Measurements from ENCODE around the gene CNTNAP3. TPM values are rescaled to one million over a fixed set of nuclear protein-coding genes. Genes with fewer than 3 reads are reported as not detected.
"Not testable (repeated sequence)": the region's sequence is repeated elsewhere in the genome, so short reads cannot be mapped to it uniquely, and the experiment has no call there.

The CNTNAP3 gene
- total RNA-seq, 1 donor, result 0.10 TPM

DNA sequence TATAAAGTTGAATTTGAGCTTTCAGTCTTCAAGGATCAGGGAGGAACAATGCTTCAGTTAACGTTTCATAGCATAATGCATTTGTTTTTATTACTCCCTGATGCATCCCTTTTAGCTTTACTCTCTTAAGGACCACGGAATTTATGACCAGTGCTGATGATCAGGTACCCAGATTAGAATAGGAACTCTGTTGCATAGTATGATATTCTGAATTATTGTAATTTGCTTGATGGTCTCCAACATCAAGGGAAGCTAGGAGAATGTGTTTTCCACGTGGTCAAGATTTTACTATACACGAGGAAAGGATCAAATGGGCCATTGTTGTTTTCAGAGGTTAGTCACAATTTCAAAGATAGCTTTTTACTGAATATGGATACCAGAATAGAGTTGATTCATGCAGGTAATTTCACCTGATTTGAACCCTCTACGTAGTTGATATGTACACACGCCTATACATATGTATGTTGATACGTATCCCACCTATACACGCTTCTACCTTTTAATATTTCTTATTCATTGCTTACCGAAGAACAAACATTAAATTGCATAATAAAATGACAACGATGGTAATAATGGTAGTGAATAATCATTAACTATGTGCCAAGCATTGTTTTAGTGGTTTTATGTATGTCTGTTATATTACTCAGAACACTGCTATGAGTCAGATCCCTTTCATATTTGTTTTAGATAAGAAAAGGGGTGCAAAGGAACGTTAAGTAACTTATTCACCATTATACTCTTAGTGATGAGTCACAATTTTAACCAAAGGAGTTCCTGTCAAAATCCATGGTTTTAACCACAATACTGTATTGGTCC lies 257.6 kb downstream of the CNTNAP3 start:
- not testable (repeated sequence) for H3K27me3 ChIP-seq (ENCODE audit: insufficient read depth, low read length); H3K4me1 ChIP-seq (ENCODE audit: insufficient read depth, low read length); H3K9me3 ChIP-seq (ENCODE audit: low read depth, low read length); H3K4me3 ChIP-seq (ENCODE audit: low read length)

GRCh38 chr9:39028855-39029254 lies 259.1 kb downstream of the CNTNAP3 start:
- H3K4me1 ChIP-seq (ENCODE audit: insufficient read depth, low read length); H3K4me3 ChIP-seq (ENCODE audit: low read length); H3K27me3 ChIP-seq (ENCODE audit: insufficient read depth, low read length); H3K9me3 ChIP-seq (ENCODE audit: low read depth, low read length): not testable (repeated sequence)

DNA sequence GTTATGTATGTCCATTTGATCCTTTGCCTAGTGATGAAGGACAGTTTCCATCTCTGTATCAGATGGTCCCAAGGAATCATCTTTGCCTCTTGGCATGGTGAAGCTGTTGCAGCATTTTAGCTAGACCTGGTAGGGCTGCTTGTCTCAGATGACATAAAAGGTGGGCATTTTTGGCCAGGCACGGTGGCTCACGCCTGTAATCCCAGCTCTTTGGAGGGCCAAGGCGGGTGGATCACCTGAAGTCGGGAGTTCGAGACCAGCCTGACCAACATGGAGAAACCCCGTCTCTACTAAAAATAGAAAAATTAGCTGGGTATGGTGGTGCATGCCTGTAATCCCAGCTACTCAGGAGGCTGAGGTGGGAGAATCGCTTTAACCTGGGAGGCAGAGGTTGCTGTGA lies 259.8 kb downstream of the CNTNAP3 start:
- not testable (repeated sequence) for H3K27me3 ChIP-seq (ENCODE audit: insufficient read depth, low read length); H3K9me3 ChIP-seq (ENCODE audit: low read depth, low read length); H3K4me1 ChIP-seq (ENCODE audit: insufficient read depth, low read length); H3K4me3 ChIP-seq (ENCODE audit: low read length)

GRCh38 chr9:39025911-39026588 lies 261.9 kb downstream of the CNTNAP3 start:
- H3K9me3 ChIP-seq (ENCODE audit: low read depth, low read length); H3K4me3 ChIP-seq (ENCODE audit: low read length); H3K27me3 ChIP-seq (ENCODE audit: insufficient read depth, low read length); H3K4me1 ChIP-seq (ENCODE audit: insufficient read depth, low read length): not testable (repeated sequence)

Other genes with a start within 250 kb of the CNTNAP3 start
- not detected for gene SPATA31A1, start 67.5 kb upstream of the CNTNAP3 start, total RNA-seq

Measured in mononuclear cell (primary cell).